Loucy (cell line): ENCODE measurements around the gene MYH14.

Experiments
- H2AFZ ChIP-seq: fragments of 200-600 bp; sonication (generic); 2 replicates; pipeline ENCODE4 v1.6.0; 2016; ENCODE audit warnings: antibody characterized with exemption, mild to moderate bottlenecking, low read length, moderate library complexity
- H3F3A ChIP-seq: fragments of 200-600 bp; 2 replicates; pipeline ENCODE4 v1.6.0; 2016; ENCODE audit warnings: antibody characterized with exemption, low read depth, mild to moderate bottlenecking
- H3K27me3 ChIP-seq: fragments of 200-600 bp; sonication (generic); 2 replicates; pipeline ENCODE4 v1.6.1; 2014; ENCODE audit warnings: low read length, mild to moderate bottlenecking; ENCODE audit not compliant: insufficient read depth, poor library complexity, severe bottlenecking
- H3K36me3 ChIP-seq: fragments of 200-600 bp; sonication (generic); 2 replicates; pipeline ENCODE4 v1.6.1; 2016; ENCODE audit warnings: low read length; ENCODE audit not compliant: insufficient read depth
- H3K4me1 ChIP-seq: fragments of 200-600 bp; sonication (generic); 2 replicates; pipeline ENCODE4 v1.5.1; 2014; ENCODE audit warnings: low read length, mild to moderate bottlenecking; ENCODE audit not compliant: insufficient read depth, poor library complexity, severe bottlenecking
- H3K4me2 ChIP-seq: fragments of 200-600 bp; sonication (generic); 2 replicates; pipeline ENCODE4 v1.6.0; 2014; ENCODE audit warnings: antibody characterized with exemption, low read length, low read depth, mild to moderate bottlenecking; ENCODE audit not compliant: poor library complexity, severe bottlenecking
- H3K4me3 ChIP-seq: fragments of 200-600 bp; sonication (generic); 2 replicates; pipeline ENCODE4 v1.5.1; 2014; ENCODE audit warnings: low read length, mild to moderate bottlenecking, mixed read lengths; ENCODE audit not compliant: poor library complexity, severe bottlenecking
- H3K79me2 ChIP-seq: fragments of 200-600 bp; sonication (generic); 2 replicates; pipeline ENCODE4 v1.6.1; 2014; ENCODE audit warnings: low read length; ENCODE audit not compliant: insufficient read depth
- H3K9ac ChIP-seq: fragments of 200-600 bp; sonication (generic); 2 replicates; pipeline ENCODE4 v1.6.0; 2014; ENCODE audit warnings: mild to moderate bottlenecking, low read depth, low read length, moderate library complexity; ENCODE audit not compliant: poor library complexity, severe bottlenecking
- H3K9me2 ChIP-seq: fragments of 200-600 bp; sonication (generic); replicated peaks from 2 replicates; pipeline ENCODE4 v1.6.1; 2016; ENCODE audit warnings: low read depth, low read length, mixed read lengths
- H3K9me3 ChIP-seq: fragments of 200-600 bp; sonication (generic); 2 replicates; pipeline ENCODE4 v1.6.1; 2014; ENCODE audit warnings: mild to moderate bottlenecking, antibody characterized with exemption, low read length, low read depth; ENCODE audit not compliant: insufficient read depth
- H4K20me1 ChIP-seq: fragments of 200-600 bp; sonication (generic); 2 replicates; pipeline ENCODE4 v1.6.0; 2014; ENCODE audit warnings: antibody characterized with exemption, low read length, mild to moderate bottlenecking; ENCODE audit not compliant: insufficient read depth, poor library complexity, severe bottlenecking
- EZH2phosphoT487 ChIP-seq: fragments of 200-600 bp; IDR thresholded peaks from 2 replicates; pipeline ENCODE4 v1.6.1; 2018; ENCODE audit warnings: antibody characterized with exemption, mild to moderate bottlenecking, moderate library complexity, borderline replicate concordance
- TF ChIP-seq, protein P1 (sequence below): fragments of 200-600 bp; sonication (generic); conservative IDR thresholded peaks from 2 replicates; pipeline ENCODE4 v1.5.1; 2014; ENCODE audit warnings: mild to moderate bottlenecking, antibody characterized with exemption, low read length

MYH14 gene

DNA sequence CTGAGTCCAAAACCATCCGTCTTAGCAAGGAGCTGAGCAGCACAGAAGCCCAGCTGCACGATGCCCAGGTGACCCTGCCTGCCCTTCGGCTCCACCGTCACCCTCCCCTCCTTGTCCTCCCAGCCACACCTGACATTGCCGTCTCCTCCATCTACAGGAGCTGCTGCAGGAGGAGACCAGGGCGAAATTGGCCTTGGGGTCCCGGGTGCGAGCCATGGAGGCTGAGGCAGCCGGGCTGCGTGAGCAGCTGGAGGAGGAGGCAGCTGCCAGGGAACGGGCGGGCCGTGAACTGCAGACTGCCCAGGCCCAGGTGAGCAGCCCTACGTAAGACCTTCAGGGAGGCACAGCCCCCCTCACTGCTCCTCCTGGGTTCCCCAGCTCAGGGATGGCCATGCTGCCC lies 76.7 kb downstream of the MYH14 start:
- H3K4me1 ChIP-seq = no peaks in the 10 kb centered on the region
- no peak overlapping the region for H3K9ac ChIP-seq
- TF ChIP-seq, protein P1, sequence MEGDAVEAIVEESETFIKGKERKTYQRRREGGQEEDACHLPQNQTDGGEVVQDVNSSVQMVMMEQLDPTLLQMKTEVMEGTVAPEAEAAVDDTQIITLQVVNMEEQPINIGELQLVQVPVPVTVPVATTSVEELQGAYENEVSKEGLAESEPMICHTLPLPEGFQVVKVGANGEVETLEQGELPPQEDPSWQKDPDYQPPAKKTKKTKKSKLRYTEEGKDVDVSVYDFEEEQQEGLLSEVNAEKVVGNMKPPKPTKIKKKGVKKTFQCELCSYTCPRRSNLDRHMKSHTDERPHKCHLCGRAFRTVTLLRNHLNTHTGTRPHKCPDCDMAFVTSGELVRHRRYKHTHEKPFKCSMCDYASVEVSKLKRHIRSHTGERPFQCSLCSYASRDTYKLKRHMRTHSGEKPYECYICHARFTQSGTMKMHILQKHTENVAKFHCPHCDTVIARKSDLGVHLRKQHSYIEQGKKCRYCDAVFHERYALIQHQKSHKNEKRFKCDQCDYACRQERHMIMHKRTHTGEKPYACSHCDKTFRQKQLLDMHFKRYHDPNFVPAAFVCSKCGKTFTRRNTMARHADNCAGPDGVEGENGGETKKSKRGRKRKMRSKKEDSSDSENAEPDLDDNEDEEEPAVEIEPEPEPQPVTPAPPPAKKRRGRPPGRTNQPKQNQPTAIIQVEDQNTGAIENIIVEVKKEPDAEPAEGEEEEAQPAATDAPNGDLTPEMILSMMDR = no peak
- no peak for TF ChIP-seq EZH2phosphoT487
- H4K20me1 ChIP-seq = no peaks in the 10 kb centered on the region
- no peak overlapping the region for H2AFZ ChIP-seq
- no peaks in the 10 kb centered on the region for H3K9me2 ChIP-seq
- H3F3A ChIP-seq = no peaks in the 10 kb centered on the region
- no peaks in the 10 kb centered on the region for H3K79me2 ChIP-seq
- H3K4me3 ChIP-seq = no peak overlapping the region
- H3K9me3 ChIP-seq = peaks cover 6% of the 10 kb centered on the region; the same call in 1 of the 2 replicates
- H3K4me2 ChIP-seq = no peak overlapping the region
- no peaks in the 10 kb centered on the region for H3K27me3 ChIP-seq
- H3K36me3 ChIP-seq = no peaks in the 10 kb centered on the region

DNA sequence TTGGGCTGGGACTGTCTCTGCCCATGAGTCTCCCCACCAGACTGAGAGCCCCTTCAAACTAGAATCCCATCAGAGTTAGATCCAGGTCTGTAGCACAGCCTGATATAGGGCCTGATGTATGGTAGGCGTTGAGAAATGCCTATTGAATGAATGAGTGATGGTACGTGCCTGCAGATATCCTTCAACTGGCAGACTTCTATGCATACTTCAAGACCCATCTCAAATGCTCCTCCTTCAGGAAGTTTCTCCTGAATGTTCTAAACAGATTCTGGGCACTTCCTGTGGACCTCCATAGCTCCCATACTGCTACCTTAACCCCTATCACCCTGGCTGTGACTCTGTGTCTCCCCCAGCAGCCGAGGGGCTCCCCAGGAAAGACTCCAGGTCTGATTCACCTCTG lies 77.6 kb downstream of the MYH14 start:
- H3K9me3 ChIP-seq = peaks cover 8% of the 10 kb centered on the region; the same call in 1 of the 2 replicates
- TF ChIP-seq, protein P1 = no peak
- TF ChIP-seq EZH2phosphoT487 = no peak
- H3K9ac ChIP-seq = no peak overlapping the region

GRCh38 chr19:50281491-50281890 lies 78.1 kb downstream of the MYH14 start:
- H3K9me2 ChIP-seq = no peaks in the 10 kb centered on the region
- H3K4me2 ChIP-seq = no peak overlapping the region
- no peaks in the 10 kb centered on the region for H3K27me3 ChIP-seq
- TF ChIP-seq, protein P1 = no peak
- TF ChIP-seq EZH2phosphoT487 = no peak
- H3K79me2 ChIP-seq = no peaks in the 10 kb centered on the region
- H3K4me1 ChIP-seq = no peaks in the 10 kb centered on the region
- H3K4me3 ChIP-seq = no peak overlapping the region
- H3K9ac ChIP-seq = no peak overlapping the region
- H2AFZ ChIP-seq = no peak overlapping the region
- H4K20me1 ChIP-seq = no peaks in the 10 kb centered on the region
- no peaks in the 10 kb centered on the region for H3K36me3 ChIP-seq
- H3F3A ChIP-seq = no peaks in the 10 kb centered on the region
- H3K9me3 ChIP-seq = peaks cover 5% of the 10 kb centered on the region; the same call in 1 of the 2 replicates

More for the DNA sequence above, 77.6 kb downstream of the MYH14 start:
- H3K9me2 ChIP-seq = no peaks in the 10 kb centered on the region
- H2AFZ ChIP-seq = no peak overlapping the region
- H3K36me3 ChIP-seq = no peaks in the 10 kb centered on the region
- H3K4me2 ChIP-seq = no peak overlapping the region
- H3F3A ChIP-seq = no peaks in the 10 kb centered on the region
- no peaks in the 10 kb centered on the region for H3K79me2 ChIP-seq
- H3K27me3 ChIP-seq = no peaks in the 10 kb centered on the region
- no peaks in the 10 kb centered on the region for H4K20me1 ChIP-seq
- H3K4me1 ChIP-seq = no peaks in the 10 kb centered on the region
- no peak overlapping the region for H3K4me3 ChIP-seq
